ENCODE measurements around the gene MCAM. TPM values are rescaled to one million over a fixed set of nuclear protein-coding genes. Genes with fewer than 3 reads are reported as not detected.

MCAM gene
- total RNA-seq, 2 experiments from 2014 or later = 0.69 to 1.3 TPM

DNA sequence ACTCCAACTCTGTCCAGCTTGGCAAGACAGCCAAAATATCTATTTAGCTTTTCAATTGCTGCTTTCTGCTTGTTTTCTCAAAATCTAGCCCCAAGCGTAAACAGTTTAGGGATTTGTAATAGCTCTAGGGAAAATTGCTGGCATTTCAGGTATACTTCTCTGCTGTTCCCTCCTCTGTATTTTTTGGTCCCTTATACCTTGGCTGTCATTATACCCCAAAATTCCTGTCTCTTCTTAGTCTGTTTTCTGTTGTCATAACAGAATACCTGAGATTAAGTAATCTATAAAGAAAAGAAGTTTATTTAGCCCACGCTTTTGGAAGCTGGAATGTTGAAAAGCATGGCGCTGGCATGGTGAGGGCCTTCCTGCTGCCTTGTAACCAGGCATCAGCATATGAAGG is 23.5 kb downstream of the MCAM start:
- H3K4me2 ChIP-seq (ENCODE audit: low read length) = no peak overlapping the region
- DNase-seq (ENCODE audit: low spot score) = no peak
- no peaks in the 10 kb centered on the region for H3K9me2 ChIP-seq (ENCODE audit: insufficient read depth, low read length)
- POLR2A ChIA-PET = no interaction called here
- H3K9me3 ChIP-seq (ENCODE audit: low read length) = peaks cover 6% of the 10 kb centered on the region; the same call in 1 of the 2 replicates
- CTCF ChIA-PET (ENCODE audit: unreplicated experiment) = no interaction called here
- H2AFZ ChIP-seq (ENCODE audit: low read length) = no peak overlapping the region
- no peak overlapping the region for H3K4me3 ChIP-seq (ENCODE audit: low read depth, low read length, poor library complexity, severe bottlenecking)
- no peaks in the 10 kb centered on the region for H4K20me1 ChIP-seq (ENCODE audit: insufficient read depth, low read length)
- TF ChIP-seq EZH2phosphoT487 (IDR thresholded peaks at IDR 0.05; ENCODE audit: borderline replicate concordance, low read depth, low read length) = no peak
- TF ChIP-seq, protein P1, sequence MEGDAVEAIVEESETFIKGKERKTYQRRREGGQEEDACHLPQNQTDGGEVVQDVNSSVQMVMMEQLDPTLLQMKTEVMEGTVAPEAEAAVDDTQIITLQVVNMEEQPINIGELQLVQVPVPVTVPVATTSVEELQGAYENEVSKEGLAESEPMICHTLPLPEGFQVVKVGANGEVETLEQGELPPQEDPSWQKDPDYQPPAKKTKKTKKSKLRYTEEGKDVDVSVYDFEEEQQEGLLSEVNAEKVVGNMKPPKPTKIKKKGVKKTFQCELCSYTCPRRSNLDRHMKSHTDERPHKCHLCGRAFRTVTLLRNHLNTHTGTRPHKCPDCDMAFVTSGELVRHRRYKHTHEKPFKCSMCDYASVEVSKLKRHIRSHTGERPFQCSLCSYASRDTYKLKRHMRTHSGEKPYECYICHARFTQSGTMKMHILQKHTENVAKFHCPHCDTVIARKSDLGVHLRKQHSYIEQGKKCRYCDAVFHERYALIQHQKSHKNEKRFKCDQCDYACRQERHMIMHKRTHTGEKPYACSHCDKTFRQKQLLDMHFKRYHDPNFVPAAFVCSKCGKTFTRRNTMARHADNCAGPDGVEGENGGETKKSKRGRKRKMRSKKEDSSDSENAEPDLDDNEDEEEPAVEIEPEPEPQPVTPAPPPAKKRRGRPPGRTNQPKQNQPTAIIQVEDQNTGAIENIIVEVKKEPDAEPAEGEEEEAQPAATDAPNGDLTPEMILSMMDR (conservative IDR thresholded peaks at IDR 0.05; ENCODE audit: low read length) = no peak
- H3K79me2 ChIP-seq (ENCODE audit: insufficient read depth, low read depth, low read length) = no peaks in the 10 kb centered on the region
- H3K27ac ChIP-seq (ENCODE audit: low read depth, low read length, poor library complexity, severe bottlenecking) = no peak overlapping the region
- no peaks in the 10 kb centered on the region for H3K4me1 ChIP-seq (ENCODE audit: insufficient read depth, low read length, poor library complexity, severe bottlenecking)
- intact Hi-C loops (cut with micrococcal nuclease; ENCODE audit: unreplicated experiment) = no loop called here
- no TSS peak for BruUV-seq (replicated peaks)
- H3K36me3 ChIP-seq (ENCODE audit: insufficient read depth, low read length) = peaks cover 74% of the 10 kb centered on the region

DNA sequence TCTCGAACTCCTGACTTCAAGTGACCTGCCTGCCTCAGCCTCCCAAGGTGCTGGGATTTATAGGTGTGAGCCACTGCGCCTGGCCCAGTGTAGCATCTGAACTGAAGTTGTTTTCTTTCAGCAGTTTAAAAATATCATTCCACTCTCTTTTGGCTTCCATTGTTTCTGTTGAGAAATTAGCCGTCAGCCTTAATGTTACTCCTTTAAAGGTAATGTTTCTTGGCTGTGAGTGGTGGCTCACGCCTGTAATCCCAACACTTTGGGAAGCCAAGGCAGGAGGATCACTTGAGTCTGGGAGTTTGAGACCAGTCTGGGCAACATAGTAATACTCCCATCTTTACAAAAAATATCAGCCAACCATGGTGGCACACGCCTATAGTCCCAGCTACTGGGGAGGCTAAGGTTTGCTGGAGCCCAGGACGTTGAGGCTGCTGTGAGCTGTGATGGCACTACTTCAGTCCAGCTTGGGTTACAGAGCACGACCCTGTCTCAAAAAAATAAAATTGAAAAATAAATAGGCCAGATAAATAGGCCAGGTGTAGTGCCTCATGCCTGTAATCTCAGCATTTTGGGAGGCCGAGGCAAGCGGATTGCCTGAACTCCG is 25.9 kb downstream of the MCAM start:
- Histone ChIP-seq H3K9me3 (ENCODE audit: low read length) (peaks cover 6% of the 10 kb centered on the region; the same call in 1 of the 2 replicates), H4K20me1 (ENCODE audit: insufficient read depth, low read length) (no peaks in the 10 kb centered on the region), H3K27ac (ENCODE audit: low read depth, low read length, poor library complexity, severe bottlenecking) (no peak overlapping the region), H3K79me2 (ENCODE audit: insufficient read depth, low read depth, low read length) (no peaks in the 10 kb centered on the region), H3K4me1 (ENCODE audit: insufficient read depth, low read length, poor library complexity, severe bottlenecking) (no peaks in the 10 kb centered on the region), H3K4me3 (ENCODE audit: low read depth, low read length, poor library complexity, severe bottlenecking) (no peak overlapping the region), H3K4me2 (ENCODE audit: low read length) (no peak overlapping the region), H3K9me2 (ENCODE audit: insufficient read depth, low read length) (no peaks in the 10 kb centered on the region), H3K36me3 (ENCODE audit: insufficient read depth, low read length) (peaks cover 78% of the 10 kb centered on the region), H2AFZ (ENCODE audit: low read length) (no peak overlapping the region)
- CTCF ChIA-PET (ENCODE audit: unreplicated experiment) = no interaction called here
- BruUV-seq (replicated peaks) = no TSS peak
- intact Hi-C loops (cut with micrococcal nuclease; ENCODE audit: unreplicated experiment) = no loop called here
- no peak for DNase-seq (ENCODE audit: low spot score)
- POLR2A ChIA-PET = no interaction called here
- TF ChIP-seq EZH2phosphoT487 (IDR thresholded peaks at IDR 0.05; ENCODE audit: borderline replicate concordance, low read depth, low read length) = no peak
- TF ChIP-seq, protein P1 (conservative IDR thresholded peaks at IDR 0.05; ENCODE audit: low read length) = no peak

DNA sequence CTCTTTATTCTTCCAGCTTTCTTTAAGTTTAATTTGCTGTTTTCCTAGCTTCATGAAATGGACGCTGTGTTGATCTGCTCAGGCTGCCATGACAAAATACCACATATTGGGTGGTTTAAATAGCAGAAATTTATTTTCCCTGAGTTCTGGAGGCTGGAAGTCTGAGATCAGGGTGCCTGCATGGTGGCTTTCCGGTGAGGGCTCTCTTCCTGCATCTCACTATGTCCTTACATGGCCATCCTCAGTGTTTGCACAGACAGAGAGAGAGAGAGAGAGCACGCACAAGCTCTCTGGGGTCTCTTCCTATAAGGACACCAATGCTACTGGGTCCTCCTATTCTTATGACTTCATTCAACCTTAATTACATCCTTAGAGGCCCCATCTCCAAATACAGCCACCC is 28.7 kb downstream of the MCAM start:
- peaks cover 6% of the 10 kb centered on the region; the same call in 1 of the 2 replicates for H3K9me3 ChIP-seq (ENCODE audit: low read length)
- ChIA-PET CTCF (ENCODE audit: unreplicated experiment) (no interaction called here), POLR2A (interaction anchor here (0.6 kb wide), 2 partner anchors 11 to 120 kb away, joined by 3 read pairs; no protein-coding TSS in a partner anchor)
- BruUV-seq (replicated peaks) = no TSS peak
- no peak for DNase-seq (ENCODE audit: low spot score)
- no peaks in the 10 kb centered on the region for H4K20me1 ChIP-seq (ENCODE audit: insufficient read depth, low read length)
- no peaks in the 10 kb centered on the region for H3K79me2 ChIP-seq (ENCODE audit: insufficient read depth, low read depth, low read length)
- H3K4me3 ChIP-seq (ENCODE audit: low read depth, low read length, poor library complexity, severe bottlenecking) = no peak overlapping the region
- no peak overlapping the region for H3K27ac ChIP-seq (ENCODE audit: low read depth, low read length, poor library complexity, severe bottlenecking)
- H3K4me2 ChIP-seq (ENCODE audit: low read length) = no peak overlapping the region
- no peak overlapping the region for H2AFZ ChIP-seq (ENCODE audit: low read length)
- H3K4me1 ChIP-seq (ENCODE audit: insufficient read depth, low read length, poor library complexity, severe bottlenecking) = peaks cover 8% of the 10 kb centered on the region
- peaks cover 73% of the 10 kb centered on the region for H3K36me3 ChIP-seq (ENCODE audit: insufficient read depth, low read length)
- no peaks in the 10 kb centered on the region for H3K9me2 ChIP-seq (ENCODE audit: insufficient read depth, low read length)
- intact Hi-C loops (cut with micrococcal nuclease; ENCODE audit: unreplicated experiment) = no loop called here
- TF ChIP-seq, protein P1 (conservative IDR thresholded peaks at IDR 0.05; ENCODE audit: low read length) = no peak
- TF ChIP-seq EZH2phosphoT487 (IDR thresholded peaks at IDR 0.05; ENCODE audit: borderline replicate concordance, low read depth, low read length) = no peak

All from OCI-LY7 (cell line).